ENCODE measurements around the gene HDAC8.

Gene HDAC8

DNA sequence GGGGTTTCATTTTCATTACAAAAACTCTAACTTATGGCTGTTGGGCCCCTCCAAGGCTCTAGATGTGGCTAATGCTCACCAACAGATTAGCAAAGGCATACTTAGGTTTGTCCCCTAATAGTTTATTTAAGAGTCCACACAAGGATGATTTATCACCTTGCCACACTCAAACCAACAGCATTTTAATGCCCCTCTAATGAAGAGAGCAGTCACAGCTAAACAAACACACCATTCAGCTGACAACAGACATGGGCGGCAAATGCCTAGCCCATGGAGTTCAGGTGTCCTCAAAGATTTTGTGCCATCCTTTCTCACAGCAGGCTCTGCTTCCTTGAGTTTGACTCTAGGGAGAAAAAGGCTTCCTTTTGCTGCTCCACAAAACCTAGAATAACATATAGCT, 205.1 kb downstream of the HDAC8 start:
- Histone ChIP-seq H3K4me3 (ENCODE audit: low read depth, low read length) (no peak overlapping the region), H3K36me3 (no peaks in the 10 kb centered on the region), H3K9me3 (ENCODE audit: severe bottlenecking) (no peaks in the 10 kb centered on the region), H3K27ac (no peak overlapping the region), H3K27me3 (ENCODE audit: insufficient read depth, low read depth, severe bottlenecking) (peaks cover 17% of the 10 kb centered on the region)
- no peak for DNase-seq
- TF ChIP-seq, protein P1, sequence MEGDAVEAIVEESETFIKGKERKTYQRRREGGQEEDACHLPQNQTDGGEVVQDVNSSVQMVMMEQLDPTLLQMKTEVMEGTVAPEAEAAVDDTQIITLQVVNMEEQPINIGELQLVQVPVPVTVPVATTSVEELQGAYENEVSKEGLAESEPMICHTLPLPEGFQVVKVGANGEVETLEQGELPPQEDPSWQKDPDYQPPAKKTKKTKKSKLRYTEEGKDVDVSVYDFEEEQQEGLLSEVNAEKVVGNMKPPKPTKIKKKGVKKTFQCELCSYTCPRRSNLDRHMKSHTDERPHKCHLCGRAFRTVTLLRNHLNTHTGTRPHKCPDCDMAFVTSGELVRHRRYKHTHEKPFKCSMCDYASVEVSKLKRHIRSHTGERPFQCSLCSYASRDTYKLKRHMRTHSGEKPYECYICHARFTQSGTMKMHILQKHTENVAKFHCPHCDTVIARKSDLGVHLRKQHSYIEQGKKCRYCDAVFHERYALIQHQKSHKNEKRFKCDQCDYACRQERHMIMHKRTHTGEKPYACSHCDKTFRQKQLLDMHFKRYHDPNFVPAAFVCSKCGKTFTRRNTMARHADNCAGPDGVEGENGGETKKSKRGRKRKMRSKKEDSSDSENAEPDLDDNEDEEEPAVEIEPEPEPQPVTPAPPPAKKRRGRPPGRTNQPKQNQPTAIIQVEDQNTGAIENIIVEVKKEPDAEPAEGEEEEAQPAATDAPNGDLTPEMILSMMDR (IDR thresholded peaks at IDR 0.05; ENCODE audit: low read depth, low read length), result no peak

DNA sequence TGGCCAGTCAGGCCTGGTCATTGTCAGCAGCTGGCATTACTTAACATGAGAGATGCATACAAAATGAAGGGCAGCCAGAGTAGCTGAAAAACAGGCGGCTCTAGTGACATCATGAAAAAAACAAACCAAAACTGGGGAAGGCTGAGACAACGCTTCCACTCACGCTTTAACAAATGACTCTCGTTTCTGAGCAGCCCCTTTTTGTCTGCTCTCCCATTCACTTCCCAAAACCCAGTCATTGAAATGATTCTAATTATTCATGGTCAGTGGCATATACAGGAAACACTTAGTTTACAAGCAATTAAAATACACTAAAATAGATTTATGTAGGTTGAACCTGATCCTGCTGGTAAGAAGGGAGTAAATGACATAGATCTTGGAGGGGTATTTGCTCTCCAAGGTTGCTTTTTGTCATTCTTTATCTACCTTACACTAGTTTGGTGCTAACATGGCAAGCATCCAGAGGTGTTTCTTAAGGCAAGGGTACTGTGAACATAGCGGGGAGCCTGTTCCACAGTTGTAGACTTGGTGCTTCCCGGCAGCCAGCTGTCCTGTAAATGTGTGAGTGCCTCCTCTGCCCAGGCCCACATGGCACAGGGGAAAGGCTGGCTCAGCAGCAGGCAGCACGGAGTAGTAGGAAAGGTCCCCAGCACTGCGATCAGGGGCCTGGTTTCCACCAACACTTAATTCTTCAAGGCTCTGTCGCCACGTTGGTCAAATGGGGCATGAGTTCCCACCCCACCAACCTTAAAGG, 205.8 kb downstream of the HDAC8 start:
- H3K4me3 ChIP-seq (ENCODE audit: low read depth, low read length), result no peak overlapping the region
- no peak for DNase-seq
- H3K27me3 ChIP-seq (ENCODE audit: insufficient read depth, low read depth, severe bottlenecking), result peaks cover 17% of the 10 kb centered on the region
- H3K9me3 ChIP-seq (ENCODE audit: severe bottlenecking), result no peaks in the 10 kb centered on the region
- H3K27ac ChIP-seq, result no peak overlapping the region
- TF ChIP-seq, protein P1 (IDR thresholded peaks at IDR 0.05; ENCODE audit: low read depth, low read length), result no peak
- H3K36me3 ChIP-seq, result no peaks in the 10 kb centered on the region

DNA sequence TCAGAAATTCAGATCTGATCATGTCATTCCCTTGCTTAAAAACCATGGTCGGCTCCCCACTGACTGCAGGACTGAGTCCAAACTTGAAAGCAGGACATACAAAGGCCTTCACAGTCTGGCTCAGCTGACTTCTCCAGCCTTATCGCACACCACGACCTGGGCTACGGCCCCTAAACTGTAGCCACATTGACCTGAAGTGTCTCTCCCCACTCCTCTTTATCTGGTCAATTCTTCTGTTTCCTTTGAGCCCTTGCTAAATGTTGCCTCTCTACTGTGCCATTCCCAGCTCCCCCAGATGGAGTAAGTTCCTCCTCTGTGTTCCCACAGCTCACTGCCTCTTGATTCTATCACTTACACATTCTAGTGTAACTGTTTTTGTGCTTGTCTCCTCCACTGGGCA, 206.5 kb downstream of the HDAC8 start:
- DNase-seq, result no peak
- Histone ChIP-seq H3K4me3 (ENCODE audit: low read depth, low read length) (no peak overlapping the region), H3K27ac (no peak overlapping the region), H3K36me3 (no peaks in the 10 kb centered on the region), H3K9me3 (ENCODE audit: severe bottlenecking) (no peaks in the 10 kb centered on the region), H3K27me3 (ENCODE audit: insufficient read depth, low read depth, severe bottlenecking) (peaks cover 12% of the 10 kb centered on the region)
- TF ChIP-seq, protein P1 (IDR thresholded peaks at IDR 0.05; ENCODE audit: low read depth, low read length), result no peak

DNA sequence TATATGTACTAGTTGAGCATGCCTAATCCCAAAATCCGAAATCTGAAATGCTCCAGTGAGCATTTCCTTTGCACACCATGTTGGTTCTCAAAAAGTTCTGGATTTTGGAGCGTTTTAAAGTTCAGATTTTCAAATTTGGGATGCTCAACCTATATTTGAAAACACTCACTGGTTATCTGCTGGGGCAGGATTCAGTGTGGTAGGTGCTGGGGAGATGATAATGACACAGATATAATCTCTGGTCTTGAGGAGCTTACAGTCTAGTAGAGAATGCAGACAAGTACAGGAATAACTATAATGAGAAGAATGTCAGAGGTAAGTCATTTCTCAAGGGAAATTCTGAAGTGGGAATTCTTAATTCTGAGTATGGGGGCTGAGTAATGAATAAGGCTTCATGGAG, 207.5 kb downstream of the HDAC8 start:
- H3K27me3 ChIP-seq (ENCODE audit: insufficient read depth, low read depth, severe bottlenecking), result peaks cover 11% of the 10 kb centered on the region
- no peak for DNase-seq
- H3K9me3 ChIP-seq (ENCODE audit: severe bottlenecking), result no peaks in the 10 kb centered on the region
- no peak overlapping the region for H3K27ac ChIP-seq
- TF ChIP-seq, protein P1 (IDR thresholded peaks at IDR 0.05; ENCODE audit: low read depth, low read length), result no peak
- H3K36me3 ChIP-seq, result no peaks in the 10 kb centered on the region
- H3K4me3 ChIP-seq (ENCODE audit: low read depth, low read length), result no peak overlapping the region

DNA sequence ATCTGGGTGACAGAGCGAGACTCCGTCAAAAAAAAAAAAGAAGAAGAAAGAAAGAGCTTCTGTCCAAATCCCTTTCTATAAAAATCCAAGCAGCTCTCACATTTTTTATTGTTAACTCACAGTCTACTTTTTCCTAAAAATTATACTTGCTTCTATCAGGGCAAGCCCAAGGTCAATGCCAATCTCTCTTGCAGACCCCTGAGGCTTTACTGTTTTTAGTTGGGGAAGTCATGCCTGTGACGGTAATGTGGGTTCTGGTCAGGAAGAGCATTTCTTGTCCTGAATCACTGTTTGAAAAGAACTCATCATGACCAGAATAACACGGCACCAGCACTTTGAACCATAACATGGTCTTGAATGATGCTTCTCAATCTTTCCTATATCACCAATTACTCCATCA, 212.3 kb downstream of the HDAC8 start:
- H3K9me3 ChIP-seq (ENCODE audit: severe bottlenecking), result no peaks in the 10 kb centered on the region
- TF ChIP-seq, protein P1 (IDR thresholded peaks at IDR 0.05; ENCODE audit: low read depth, low read length), result no peak
- no peaks in the 10 kb centered on the region for H3K36me3 ChIP-seq
- peaks cover 10% of the 10 kb centered on the region for H3K27me3 ChIP-seq (ENCODE audit: insufficient read depth, low read depth, severe bottlenecking)
- DNase-seq, result no peak
- no peak overlapping the region for H3K4me3 ChIP-seq (ENCODE audit: low read depth, low read length)
- no peak overlapping the region for H3K27ac ChIP-seq

DNA sequence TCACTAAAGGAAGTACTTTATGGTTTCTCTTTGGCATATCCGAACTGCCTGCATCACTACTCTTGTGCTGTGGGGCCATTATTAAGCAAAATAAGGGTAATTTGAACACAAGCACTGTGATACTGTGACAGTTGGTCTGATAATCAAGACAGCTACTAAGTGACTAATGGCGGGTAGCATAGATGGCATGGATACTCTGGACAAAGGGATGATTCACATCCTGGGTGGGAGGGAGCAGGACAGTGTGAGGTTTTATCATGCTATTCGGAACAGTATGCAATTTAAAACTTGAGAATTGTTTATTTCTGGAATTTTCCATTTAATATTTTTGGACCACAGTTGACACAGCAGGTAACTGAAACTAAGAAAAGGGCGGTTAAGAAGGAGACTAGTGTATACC, 214.3 kb downstream of the HDAC8 start:
- Histone ChIP-seq H3K36me3 (no peaks in the 10 kb centered on the region), H3K9me3 (ENCODE audit: severe bottlenecking) (no peaks in the 10 kb centered on the region), H3K4me3 (ENCODE audit: low read depth, low read length) (no peak overlapping the region), H3K27me3 (ENCODE audit: insufficient read depth, low read depth, severe bottlenecking) (peaks cover 10% of the 10 kb centered on the region), H3K27ac (no peak overlapping the region)
- TF ChIP-seq, protein P1 (IDR thresholded peaks at IDR 0.05; ENCODE audit: low read depth, low read length), result no peak
- no peak for DNase-seq

Measured in WERI-Rb-1 (cell line).